ENCODE measurements around the gene RRAGD.

The RRAGD gene

DNA sequence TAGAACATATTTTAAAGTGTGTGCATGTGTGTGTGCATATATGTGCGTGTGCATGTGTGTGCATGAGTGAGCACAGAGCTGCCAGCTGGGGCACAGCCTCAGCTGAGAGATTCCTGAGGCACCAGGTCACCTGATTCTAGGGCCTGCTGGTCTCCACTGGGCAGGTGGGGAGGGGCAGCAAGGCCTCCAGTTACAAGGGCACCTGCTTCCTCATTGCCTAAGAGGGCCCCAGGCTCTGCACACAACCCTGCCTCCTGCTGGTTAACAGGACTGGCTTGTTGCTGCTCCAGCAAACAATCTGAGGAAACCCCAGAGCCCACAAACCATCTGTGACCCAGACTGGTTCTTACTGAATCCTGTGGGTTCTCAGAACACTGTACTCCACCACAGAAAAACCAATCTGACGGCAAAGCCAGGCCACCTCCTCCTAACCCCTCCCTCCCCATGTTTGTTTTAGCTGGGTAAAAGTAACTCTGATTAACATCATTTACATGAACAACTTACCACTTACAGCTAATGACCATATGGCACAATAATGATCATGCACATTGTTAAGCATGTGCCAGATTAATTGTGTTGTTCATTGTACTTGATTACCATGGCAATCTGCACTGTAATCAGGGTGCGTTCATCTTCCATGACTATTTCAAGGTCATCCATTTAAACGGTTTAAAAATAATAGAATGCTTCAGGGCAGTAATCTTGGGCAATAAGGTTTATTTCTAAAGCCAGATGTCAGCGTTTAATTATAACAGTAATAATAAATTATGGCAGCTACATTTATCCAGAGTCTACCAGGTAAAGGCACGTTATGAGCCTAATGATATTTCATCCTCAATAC lies 36.4 kb downstream of the RRAGD start:
- DNase-seq (ENCODE audit: low read depth), result no peak

DNA sequence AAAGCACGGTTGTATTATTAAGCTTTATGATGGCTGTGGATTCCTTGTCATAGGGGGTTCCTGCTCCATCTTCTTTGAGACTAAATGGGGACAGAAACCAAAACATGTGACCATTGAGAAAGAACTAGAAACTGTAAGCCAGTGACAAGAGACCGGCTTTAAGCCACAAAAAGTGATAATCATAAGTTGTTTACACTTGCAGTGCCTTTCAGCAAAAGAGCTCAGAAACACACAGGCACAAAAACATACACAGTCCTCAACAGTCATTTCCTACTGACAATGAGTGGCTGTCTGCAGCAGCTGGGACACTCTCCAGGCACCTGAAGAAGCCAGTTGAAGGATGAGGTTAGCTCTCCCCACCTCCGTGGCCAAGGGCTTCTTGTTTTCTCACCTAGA lies 39.6 kb downstream of the RRAGD start:
- no peak for DNase-seq (ENCODE audit: low read depth)

DNA sequence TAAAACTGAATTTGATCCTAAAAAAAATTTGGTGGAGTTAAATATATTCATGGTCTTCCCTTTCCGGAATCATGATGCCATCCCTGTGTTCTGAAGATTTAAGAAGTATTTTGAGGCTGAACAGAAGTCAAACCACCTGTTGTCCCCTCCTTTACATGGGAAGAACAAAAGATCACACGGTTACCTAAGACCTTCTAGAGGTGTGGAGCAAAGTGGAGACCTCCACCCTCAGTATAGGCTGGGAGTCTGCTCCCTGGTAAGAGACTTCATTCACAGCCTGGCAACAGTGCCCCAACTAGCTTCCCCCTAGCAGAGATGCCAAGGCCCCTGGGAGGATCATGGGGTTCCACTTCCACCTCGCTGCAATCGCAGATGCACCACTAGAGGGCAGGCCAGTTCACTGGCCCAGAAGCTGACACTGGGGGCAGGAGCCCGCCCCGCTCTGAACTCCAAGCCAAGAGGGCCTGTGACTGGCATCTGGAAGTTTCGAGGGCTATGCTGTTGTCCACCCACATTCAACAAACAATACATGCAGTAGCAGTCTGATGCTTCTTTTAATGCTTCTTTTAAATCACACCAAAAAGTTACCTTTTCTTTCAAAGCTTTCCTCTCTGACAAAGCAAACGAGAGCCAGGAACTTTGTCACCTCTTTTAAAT lies 40.1 kb downstream of the RRAGD start:
- peak; percentile 60 for DNase-seq (ENCODE audit: low read depth)

DNA sequence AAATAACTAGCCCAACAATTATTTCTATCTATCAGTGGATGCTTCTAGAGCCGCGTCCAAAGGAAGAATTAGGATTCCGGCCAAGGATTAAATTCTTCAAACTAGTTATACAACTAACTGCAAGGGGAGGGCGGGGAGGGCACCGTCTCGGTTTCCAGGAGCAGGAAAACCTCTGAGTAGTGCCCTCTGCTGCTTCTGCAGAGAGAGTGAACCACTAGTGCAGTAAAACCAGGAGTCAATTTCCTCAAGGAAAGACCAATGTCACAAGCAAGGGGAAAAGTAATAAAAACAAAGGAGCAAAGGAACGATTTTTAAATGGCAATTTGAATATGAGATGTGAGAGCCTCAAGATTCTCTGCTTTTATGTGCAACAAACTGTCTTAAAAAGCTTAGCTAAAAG lies 43.1 kb downstream of the RRAGD start:
- DNase-seq (ENCODE audit: low read depth), result peak; percentile 71

DNA sequence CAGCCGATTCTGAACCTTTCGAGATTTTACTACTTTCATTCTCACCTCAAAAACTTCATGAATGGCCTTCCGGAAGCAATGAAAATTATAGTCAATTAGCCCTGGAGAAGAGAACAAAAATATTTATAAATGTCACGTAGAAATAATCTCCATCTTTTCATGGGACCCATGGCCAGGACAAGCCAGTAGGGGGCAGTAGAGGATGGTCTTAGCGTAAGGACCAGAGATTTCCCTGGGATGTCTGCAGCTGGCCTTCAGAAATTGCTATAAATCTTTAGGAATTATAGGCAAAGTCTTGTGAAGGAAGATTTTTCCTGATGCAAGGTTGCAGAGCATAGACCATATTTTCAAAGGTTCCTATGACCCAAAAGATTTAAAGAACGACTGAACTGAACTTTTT lies 44.0 kb downstream of the RRAGD start:
- DNase-seq (ENCODE audit: low read depth), result peak; percentile 53

DNA sequence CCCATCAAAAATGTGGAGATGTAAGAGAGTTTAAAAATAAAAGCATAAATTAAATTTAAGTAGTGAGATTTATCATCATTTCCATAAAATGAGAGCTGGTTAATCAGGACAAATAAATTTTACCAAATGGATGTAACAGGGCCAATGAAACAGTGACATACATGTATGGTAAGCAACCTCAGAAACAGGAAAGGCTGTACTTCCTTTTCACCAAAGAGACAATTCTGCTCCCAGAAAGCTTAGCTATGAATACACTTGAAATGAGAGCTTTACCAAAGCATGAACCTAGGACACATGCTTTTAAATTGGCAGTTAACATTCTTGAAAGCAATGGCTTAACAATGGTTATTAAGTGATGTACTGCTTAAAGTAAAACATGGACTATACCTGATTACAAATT lies 47.5 kb downstream of the RRAGD start:
- DNase-seq (ENCODE audit: low read depth), result no peak

DNA sequence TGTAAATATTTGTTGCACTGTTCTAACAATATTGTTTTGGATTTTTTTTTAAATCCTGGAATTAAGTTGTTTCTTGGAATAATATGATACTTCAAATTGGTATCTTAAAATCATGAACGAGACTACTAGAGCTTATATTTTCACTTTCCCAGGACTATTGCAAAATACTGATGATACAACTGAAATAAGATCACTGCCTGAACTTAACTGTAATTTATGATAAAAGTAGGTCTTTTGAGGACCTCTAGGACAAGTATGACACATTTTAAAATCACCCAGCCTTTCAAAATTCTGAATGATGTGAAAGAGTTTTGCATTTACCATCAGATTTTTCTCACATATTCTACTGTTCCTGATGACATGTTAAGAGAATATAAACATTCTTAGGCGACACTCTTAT lies 50.9 kb downstream of the RRAGD start:
- no peak for DNase-seq (ENCODE audit: low read depth)

DNA sequence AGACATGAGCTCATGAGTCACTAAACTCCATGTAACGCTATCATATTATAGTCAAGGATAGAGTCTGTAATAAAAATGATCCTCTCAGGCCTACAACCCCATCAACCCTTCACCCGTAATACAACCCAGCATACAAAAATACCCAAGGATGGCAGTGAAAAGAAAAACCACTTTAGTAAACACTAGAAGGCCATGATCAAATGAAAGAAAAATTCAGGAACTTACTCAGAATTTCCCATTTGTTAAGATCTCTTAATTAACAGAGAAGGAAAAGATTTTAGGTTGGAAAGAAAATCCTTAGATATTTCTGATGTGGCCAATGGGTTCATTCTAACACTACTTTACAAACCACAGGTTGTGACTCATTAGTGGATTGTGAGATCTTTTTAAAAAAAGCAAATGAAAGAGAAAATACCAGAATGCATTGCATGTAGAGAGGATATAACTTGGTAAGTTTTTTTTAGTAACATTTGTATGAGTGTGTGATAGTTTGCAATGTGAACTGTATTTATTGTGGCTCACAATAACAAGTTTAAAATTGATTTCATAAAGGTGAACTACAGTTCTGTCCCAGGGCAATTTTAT lies 51.6 kb downstream of the RRAGD start:
- DNase-seq (ENCODE audit: low read depth), result peak; percentile 89

DNA sequence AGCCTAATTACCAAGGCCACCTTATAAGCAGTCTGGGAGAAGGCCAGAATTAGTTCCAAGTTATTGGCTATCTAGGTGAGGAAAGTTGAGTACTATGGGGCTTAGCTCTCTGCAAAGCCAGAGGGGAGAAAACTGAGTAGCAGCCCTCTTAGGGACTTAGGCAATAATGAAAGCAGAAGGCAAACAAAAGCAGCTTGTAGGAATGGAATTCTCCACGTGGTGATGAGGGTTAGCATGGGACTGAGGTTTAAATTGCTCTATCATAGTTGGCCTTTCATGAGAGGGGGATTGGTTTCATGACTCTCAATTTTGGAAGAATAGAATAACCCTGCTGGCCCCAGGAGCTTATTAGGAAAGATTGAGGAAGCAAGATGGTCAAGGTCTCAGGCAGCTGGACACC lies 52.5 kb downstream of the RRAGD start:
- no peak for DNase-seq (ENCODE audit: low read depth)

DNA sequence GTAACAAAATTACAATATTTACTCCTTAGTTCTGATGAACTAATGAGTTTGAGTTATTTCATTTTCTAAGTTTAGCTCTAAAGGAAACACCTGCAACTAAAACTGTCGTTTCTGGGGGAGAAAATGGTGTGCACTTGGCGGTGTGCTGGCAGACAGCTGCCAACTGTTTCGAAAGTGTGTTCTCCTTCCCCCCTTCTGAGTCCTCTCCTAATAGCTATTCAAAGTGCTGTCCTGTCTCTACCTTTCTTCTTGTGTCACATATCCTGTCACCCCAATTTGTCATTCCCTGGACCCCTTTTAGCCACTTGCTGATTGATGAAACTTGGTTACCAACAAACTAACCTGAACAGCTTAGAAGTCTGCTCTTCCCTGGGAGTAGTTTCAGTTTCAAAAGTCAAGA lies 54.7 kb downstream of the RRAGD start:
- no peak for DNase-seq (ENCODE audit: low read depth)

DNA sequence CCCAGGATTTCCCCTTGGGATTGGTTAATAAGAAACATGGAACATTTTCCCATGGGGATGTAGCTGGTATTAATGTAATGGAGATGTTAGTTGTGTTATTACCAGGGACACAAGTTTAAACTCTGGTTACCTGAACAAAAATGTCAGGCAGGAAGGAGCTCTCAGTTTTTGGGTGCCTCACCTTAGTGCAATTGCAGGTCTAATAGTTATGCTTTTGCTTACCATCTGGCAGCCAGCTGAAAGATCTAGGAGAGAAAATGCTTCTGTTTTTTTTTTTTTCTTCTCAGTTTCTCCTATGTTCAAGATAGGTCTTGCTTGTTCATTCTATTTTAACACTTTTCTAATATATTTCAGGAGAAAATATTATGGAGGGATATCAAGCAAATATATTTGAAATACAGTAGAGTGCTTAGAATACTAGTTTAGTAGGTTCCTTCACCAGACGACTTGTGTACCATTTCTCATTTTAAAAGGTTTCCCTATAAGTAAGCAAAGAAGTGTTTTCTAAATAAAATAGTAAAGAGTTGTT lies 55.4 kb downstream of the RRAGD start:
- no peak for DNase-seq (ENCODE audit: low read depth)

DNA sequence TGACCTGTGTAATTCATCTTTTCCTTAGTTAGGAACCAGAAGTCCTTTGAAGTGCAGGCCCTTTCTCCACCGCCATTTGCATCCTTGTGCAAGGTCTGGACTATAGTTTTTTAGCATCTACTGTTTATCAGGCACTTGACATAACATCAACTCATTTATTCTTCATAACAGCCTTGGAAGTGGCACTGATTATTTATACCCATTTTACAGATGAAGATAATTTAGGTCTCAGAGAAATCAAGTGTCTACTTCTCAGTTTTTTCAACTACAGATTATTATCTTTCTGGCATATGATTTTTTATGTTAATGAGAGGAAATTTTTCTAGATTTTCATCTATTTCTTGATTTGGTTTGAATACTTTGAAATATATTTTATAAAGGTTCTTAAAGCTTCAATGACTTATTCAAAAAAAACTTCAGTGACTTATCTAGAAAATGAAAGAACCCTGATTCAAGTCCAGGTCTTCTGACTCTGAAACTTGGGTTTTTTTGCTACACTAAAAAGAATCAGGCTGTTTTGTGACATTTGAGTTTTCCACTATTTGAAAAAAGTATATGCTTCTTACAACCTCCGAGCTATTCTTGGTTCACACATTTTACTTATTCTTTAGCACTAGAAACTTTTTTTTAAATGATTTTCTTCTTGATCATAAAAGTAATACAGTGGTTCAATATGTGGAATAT lies 56.4 kb downstream of the RRAGD start:
- DNase-seq (ENCODE audit: low read depth), result no peak

DNA sequence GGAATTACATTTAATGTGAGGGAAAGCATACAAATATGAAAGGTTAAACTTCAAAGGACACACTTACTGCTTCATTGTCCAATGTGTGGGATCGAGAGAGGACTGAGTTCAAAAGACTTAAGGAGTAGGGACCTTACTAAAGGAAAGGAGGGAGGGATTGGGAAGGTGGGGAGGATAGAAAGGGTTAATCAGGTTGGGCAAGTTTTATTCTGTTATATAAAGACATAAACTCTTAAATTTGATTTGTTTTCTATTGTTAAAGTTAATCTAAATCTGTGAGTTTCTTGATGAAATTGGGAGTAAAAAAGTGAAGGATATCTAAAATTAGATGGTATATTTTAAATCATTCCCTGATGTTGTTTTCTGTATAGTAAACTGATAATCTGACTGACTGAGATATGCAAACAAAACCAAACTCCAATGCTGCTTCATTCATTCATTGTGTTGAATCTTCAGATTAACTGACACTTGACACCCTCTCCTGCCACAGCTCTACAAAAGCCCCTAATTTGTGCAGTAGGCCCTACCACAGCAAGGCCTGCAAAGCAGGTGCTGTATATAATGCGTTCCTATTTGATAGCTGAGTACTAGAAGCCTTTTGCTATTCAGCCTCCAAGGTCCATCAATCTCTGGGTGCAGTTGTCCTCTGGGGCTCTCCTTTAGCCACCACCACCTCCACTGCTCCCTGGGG lies 58.2 kb downstream of the RRAGD start:
- DNase-seq (ENCODE audit: low read depth), result no peak

DNA sequence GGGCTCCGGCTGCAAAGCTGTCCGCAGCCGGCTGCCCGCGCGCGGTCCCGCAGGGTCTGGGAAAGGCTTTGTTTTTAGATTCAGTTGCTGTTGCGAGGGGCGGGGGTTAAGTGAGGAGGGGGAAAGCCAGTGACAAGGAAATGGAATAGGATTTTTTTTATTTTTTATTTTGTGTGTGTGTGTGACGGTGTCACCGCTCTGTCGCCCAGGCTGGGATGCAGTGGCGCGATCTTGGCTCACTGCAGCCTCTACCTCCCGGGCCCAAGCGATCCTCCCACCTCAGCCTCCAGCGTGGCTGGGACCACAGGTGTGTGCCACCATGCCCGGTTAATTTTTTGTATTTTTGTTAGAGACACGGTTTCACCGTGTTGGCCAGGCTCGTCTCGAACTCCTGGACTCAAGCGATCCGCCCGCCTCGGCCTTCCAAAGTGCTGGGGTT lies 58.9 kb downstream of the RRAGD start:
- DNase-seq (ENCODE audit: low read depth), result no peak

DNA sequence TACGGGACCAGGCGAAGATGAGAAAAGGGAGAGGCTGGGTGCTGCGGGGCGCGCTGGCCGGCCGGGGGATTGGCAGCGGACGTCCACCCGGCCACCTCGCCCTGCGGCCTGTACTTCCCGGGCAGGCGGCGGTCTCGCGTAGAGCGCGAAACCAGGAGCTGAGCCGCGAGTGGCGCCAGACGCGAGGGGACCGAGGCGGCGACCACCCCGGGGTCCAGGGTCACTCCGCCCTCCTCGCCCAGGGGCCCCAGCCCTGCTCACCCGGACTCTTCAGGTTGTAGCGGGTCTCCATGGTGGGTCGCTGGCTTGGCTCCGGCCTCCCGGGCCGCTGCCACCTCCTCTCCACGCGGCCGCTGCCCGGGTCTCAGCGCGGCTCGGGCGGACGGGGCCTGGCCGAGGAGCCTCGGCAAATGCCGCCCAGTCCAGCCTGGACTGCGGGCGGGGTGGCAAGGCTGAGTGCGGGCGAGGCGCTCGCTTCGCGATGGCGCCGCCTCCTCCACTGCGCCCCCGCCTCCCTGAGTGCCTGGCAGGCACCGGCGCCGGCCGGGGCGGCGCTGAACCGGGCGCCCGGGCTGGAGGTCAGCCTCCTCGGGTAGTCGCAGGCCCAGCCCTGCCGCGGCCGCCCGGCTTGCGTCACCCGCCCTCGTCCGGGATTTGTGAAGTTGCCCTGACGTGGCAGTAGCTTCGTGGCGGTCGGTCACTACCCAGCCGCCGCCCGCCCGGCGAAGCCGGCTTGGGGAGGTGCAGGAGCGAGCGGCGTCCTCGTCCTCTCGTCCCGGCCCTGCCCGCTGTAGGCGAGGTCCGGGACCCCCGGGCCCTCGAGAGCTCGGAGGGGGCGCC lies 59.6 kb downstream of the RRAGD start, which contains the start of gene UBE2J1:
TSS of gene UBE2J1 (minus strand) at position 445 of the 840 bp plus-strand sequence. CDS start at position 292, 153 bp downstream.
- DNase-seq (ENCODE audit: low read depth), result peak; percentile 97

DNA sequence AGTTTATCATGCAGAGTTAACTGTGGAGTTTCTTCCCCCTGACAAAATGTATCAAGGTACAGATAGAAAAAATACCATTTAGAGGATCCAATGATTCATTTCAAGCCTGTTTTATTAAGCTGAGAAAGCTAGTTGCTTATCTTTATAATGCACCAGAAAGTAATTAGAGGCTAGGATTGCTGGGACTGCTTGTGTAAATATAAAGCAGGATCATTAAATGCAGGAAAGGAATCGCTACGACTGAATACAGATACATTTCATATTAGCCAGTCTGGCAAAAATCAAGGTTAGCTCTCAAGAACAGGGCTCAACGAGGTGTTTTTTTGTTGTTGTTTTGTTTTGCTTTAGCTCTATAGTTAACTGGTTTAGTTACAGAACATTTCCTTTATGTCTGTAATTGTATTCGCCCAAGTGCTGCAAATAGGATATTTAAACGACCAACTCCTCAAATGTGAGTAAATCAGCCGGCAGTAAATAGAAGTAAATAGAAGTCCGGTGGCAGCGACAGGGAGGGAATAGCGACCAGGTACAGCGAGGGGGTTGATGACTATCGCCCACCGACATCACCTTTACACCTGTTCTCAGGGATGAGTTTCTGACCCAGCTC lies 60.3 kb downstream of the RRAGD start:
- peak; percentile 29 for DNase-seq (ENCODE audit: low read depth)

DNA sequence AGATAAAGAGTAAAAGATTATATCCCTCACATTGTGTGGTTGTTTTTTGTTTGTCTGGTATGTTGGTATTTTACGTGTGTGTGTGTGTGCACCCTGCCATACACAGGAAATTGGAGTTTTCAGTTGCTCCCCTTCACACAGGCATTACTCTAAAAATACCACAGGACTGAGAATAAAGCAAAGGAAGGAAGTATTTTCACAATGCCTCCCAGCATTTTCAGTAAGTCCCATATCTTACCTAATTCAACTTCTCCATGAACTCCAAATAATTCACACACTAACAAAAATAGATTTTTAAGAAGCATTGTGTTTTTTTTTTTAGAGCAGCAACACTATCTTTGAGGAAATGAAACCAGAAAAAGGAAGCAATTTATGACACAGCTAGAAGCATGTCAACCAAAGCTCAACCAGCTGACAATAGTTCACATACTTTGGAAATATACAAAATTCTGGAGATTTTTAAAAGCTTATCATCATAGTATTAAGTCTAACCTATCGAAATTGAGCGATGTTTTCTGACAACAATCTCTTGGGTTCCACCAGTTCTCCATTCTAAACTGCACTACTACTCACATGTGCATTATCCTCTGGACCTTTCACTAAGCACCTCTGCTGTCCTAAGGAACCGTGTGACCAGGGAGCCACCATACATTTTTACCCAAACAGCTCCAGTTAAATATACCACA lies 61.6 kb downstream of the RRAGD start:
- peak; percentile 59 for DNase-seq (ENCODE audit: low read depth)

DNA sequence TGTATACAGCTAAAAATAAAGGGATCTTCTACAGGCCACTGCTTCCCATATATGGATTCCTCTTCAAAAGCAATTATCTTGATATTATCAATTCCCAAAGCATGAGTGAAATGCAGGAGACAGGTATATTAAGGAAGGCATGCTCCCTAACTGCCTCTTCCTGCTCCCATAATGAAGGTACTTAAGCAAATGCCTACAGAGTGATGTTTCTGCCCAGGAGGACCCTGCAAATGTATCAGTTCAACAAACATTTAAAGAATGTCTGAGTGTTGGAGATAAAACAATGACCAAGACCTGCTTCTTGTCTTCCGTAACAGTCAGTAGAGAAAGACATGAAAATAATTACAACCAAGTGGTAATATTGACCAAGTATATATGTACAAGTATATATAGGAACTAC lies 63.7 kb downstream of the RRAGD start:
- DNase-seq (ENCODE audit: low read depth), result peak; percentile 47

DNA sequence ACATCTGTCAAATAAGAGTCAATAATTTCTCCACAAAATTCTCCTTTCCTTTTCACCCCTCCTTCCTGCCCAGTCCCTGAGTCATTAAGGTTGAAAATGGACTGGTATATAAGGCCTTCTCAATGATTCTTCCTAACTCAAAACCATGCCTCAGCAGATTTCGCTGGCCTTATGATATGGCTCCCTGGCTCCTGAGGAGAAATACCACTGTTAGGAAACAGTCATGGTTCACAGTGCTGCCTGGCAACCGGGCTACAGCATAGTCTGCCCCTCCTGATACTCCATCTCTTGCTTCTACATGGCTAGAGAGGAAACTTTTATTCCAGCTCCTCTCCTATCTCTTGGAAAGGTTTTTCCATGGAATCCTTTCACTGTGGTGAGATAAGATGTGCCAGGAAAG lies 64.2 kb downstream of the RRAGD start:
- peak; percentile 15 for DNase-seq (ENCODE audit: low read depth)

DNA sequence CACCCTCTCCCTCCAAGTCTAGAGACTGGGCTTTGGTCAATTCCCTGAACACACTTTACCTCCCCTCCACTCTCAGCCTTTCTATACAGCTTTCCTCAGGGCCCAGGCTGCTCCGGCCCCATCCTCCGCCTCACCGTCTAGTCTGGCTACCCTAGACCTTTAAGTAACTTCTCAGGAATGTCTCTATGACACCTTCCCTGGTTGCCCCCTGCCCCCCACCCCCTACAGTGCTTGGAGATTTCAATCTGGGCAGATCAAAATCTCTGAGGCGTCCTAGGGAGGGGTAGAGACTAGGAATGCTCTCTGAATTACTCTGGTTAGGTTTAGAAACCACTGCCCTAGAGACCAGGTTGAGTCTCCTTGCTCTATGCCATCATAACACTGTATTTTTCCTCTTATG lies 65.6 kb downstream of the RRAGD start:
- peak; percentile 29 for DNase-seq (ENCODE audit: low read depth)

All from EH (cell line).